ENCODE measurements around the gene RAB3D.
"Not testable (repeated sequence)": the region's sequence is repeated elsewhere in the genome, so short reads cannot be mapped to it uniquely, and the experiment has no call there.

Gene RAB3D

GRCh38 chr19:11339254-11340098 lies at the start of gene RAB3D:
RAB3D (minus strand) TSS chr19:11339657; CDS start chr19:11337399, 2,258 bp downstream.
- DNase-seq (ENCODE audit: low read depth, low spot score), result peak; percentile 50

- DNase-seq (ENCODE audit: low read depth, low spot score), result no peak
Measured at GRCh38 chr19:11387162-11388034, 47.9 kb upstream of the RAB3D start.

GRCh38 chr19:11384778-11385129 lies 45.3 kb upstream of the RAB3D start:
- DNase-seq (ENCODE audit: low read depth, low spot score), result no peak

- DNase-seq (ENCODE audit: low read depth, low spot score), result no peak
Measured at GRCh38 chr19:11383706-11384048, 44.2 kb upstream of the RAB3D start.

- DNase-seq (ENCODE audit: low read depth, low spot score), result no peak
Measured at GRCh38 chr19:11382898-11383705, 43.6 kb upstream of the RAB3D start.

- peak; percentile 90 for DNase-seq (ENCODE audit: low read depth, low spot score)
Measured at GRCh38 chr19:11380653-11381537, 41.4 kb upstream of the RAB3D start.

GRCh38 chr19:11379857-11380350 lies 40.4 kb upstream of the RAB3D start:
- DNase-seq (ENCODE audit: low read depth, low spot score), result no peak

GRCh38 chr19:11379269-11379845 lies 39.9 kb upstream of the RAB3D start:
- DNase-seq (ENCODE audit: low read depth, low spot score), result not testable (repeated sequence)

GRCh38 chr19:11378319-11379189 lies 39.1 kb upstream of the RAB3D start:
- no peak for DNase-seq (ENCODE audit: low read depth, low spot score)

- no peak for DNase-seq (ENCODE audit: low read depth, low spot score)
Measured at GRCh38 chr19:11377756-11378155, 38.3 kb upstream of the RAB3D start.

GRCh38 chr19:11377237-11377636 lies 37.8 kb upstream of the RAB3D start:
- DNase-seq (ENCODE audit: low read depth, low spot score), result no peak

GRCh38 chr19:11375143-11375948 lies 35.9 kb upstream of the RAB3D start:
- peak; percentile 39 for DNase-seq (ENCODE audit: low read depth, low spot score)

GRCh38 chr19:11374433-11375142 lies 35.1 kb upstream of the RAB3D start, which contains the start of gene SWSAP1:
SWSAP1 (plus strand) TSS chr19:11374666; CDS start chr19:11374681, 15 bp downstream.
- peak; percentile 94 for DNase-seq (ENCODE audit: low read depth, low spot score)

GRCh38 chr19:11373885-11374432 lies 34.5 kb upstream of the RAB3D start:
- DNase-seq (ENCODE audit: low read depth, low spot score), result no peak

GRCh38 chr19:11373166-11373884 lies 33.9 kb upstream of the RAB3D start:
- DNase-seq (ENCODE audit: low read depth, low spot score), result no peak

- no peak for DNase-seq (ENCODE audit: low read depth, low spot score)
Measured at GRCh38 chr19:11370744-11371143, 31.3 kb upstream of the RAB3D start.

GRCh38 chr19:11367528-11367927 lies 28.1 kb upstream of the RAB3D start:
- DNase-seq (ENCODE audit: low read depth, low spot score), result no peak

Data from activated naive CD8-positive, alpha-beta T cell treated with anti-CD3 and anti-CD28 coated beads, Interleukin-2, amount 50 U/mL, for 16 hours (primary cell).